Vagina (tissue), 2 donors: ENCODE data around the gene TSSK6.

Experiments
- POLR2AphosphoS5 ChIP-seq, 2 donors: sonication (generic); formaldehyde crosslinking; IDR thresholded peaks; one replicate each; pipeline ENCODE4 v1.9.0; 2017; ENCODE audit warnings: antibody characterized with exemption in 2 of 2, mild to moderate bottlenecking in 2 of 2, low read depth in 1 of 2; ENCODE audit not compliant: insufficient read depth in 1 of 2
- TF ChIP-seq, protein P1 (sequence below), 3 experiments: fragments of 450-650 bp in 2 of 3; fragments of 200-600 bp in 1 of 3; sonication (generic) in 1 of 3; IDR thresholded peaks; one replicate each; pipeline ENCODE4 v1.5.1; 2017 to 2019; ENCODE audit warnings: antibody characterized with exemption in 3 of 3, mild to moderate bottlenecking in 2 of 3, moderate library complexity in 2 of 3

DNA sequence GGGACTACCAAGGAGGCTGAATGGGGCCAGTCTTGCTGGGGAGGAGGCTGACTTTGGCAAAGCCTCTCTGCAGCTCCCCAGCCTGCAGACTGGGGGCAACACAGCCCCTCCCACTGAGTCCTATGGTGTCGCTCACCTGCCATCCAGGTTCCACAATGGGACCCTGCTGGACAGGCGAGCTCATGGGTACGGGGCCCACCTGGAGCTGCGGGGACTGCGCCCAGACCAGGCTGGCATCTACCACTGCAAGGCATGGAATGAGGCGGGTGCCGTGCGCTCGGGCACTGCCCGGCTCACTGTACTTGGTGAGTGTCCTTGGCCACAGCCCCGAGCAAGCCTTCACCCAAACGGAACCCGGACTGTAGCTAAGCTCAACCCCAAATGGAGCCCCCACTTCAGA is 27.8 kb upstream of the TSSK6 start:
- TF ChIP-seq, protein P1, sequence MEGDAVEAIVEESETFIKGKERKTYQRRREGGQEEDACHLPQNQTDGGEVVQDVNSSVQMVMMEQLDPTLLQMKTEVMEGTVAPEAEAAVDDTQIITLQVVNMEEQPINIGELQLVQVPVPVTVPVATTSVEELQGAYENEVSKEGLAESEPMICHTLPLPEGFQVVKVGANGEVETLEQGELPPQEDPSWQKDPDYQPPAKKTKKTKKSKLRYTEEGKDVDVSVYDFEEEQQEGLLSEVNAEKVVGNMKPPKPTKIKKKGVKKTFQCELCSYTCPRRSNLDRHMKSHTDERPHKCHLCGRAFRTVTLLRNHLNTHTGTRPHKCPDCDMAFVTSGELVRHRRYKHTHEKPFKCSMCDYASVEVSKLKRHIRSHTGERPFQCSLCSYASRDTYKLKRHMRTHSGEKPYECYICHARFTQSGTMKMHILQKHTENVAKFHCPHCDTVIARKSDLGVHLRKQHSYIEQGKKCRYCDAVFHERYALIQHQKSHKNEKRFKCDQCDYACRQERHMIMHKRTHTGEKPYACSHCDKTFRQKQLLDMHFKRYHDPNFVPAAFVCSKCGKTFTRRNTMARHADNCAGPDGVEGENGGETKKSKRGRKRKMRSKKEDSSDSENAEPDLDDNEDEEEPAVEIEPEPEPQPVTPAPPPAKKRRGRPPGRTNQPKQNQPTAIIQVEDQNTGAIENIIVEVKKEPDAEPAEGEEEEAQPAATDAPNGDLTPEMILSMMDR (IDR thresholded peaks at IDR 0.05): no peak
- TF ChIP-seq POLR2AphosphoS5 (IDR thresholded peaks at IDR 0.05; ENCODE audit: insufficient read depth in 1 of 2, low read depth in 1 of 2): no peak
